GM18520 (cell line): ENCODE results near the gene OR1N1.
"Not testable (repeated sequence)": the region's sequence is repeated elsewhere in the genome, so short reads cannot be mapped to it uniquely, and the experiment has no call there.

Source experiments
- ATAC-seq: cut with Tn5 transposase; IDR thresholded peaks from one replicate; pipeline ENCODE4 v1.9.1; 2021; ENCODE audit not compliant: unreplicated experiment

Gene OR1N1, protein sequence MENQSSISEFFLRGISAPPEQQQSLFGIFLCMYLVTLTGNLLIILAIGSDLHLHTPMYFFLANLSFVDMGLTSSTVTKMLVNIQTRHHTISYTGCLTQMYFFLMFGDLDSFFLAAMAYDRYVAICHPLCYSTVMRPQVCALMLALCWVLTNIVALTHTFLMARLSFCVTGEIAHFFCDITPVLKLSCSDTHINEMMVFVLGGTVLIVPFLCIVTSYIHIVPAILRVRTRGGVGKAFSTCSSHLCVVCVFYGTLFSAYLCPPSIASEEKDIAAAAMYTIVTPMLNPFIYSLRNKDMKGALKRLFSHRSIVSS

DNA sequence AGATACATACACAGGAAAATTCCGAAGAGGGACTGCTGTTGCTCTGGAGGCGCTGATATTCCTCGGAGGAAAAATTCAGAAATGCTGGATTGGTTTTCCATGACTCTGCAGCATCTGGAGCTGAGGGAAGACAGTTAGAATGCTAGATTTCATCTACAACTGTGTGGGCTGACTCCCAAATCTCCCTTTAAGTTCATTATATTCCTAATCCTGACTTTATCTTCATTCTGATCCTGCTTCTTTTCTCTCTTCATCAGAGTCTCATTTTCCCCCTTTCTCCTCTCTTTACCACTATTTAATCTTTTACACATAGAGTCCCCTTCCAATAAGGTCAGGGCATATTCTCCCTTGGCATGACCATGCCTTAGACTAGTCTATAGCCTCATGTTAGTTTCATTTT is at the start of gene OR1N1:
Gene OR1N1 (minus strand): TSS at position 101 of the 400 bp plus-strand sequence. CDS start 0 bp downstream, at position 101.
- ATAC-seq, result no peak

- ATAC-seq, result no peak
Measured at GRCh38 chr9:122572456-122572855, 45.4 kb upstream of the OR1N1 start.

- no peak for ATAC-seq
Measured at GRCh38 chr9:122567901-122568300, 40.8 kb upstream of the OR1N1 start.

GRCh38 chr9:122562134-122562760 is 35.2 kb upstream of the OR1N1 start:
- ATAC-seq, result no peak

DNA sequence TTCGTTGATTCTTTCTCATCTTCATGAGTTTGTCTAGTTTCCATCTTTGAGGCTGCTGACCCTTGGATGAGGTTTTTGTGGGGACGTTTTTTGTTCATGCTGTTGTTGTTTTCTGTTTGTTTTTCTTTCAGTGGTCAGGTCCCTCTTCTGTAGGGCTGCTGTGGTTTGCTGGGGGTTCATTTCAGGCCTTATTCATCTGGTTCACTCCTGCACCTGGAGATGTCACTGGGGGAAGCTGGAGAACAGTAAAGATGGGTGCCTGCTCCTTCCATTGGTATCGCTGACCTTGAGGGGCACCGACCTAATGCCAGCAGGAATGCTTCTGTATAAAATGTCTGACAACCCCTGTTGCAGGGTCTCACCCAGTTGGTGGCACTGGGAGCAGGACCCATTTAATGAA is 34.4 kb upstream of the OR1N1 start:
- no peak for ATAC-seq

GRCh38 chr9:122552812-122553211 is 25.7 kb upstream of the OR1N1 start, which contains the start of gene OR1N2:
TSS of gene OR1N2 (plus strand) at chr9:122553112. CDS start at chr9:122553212, 100 bp downstream.
- ATAC-seq, result no peak

- ATAC-seq, result no peak
Measured at GRCh38 chr9:122551371-122551770, 24.3 kb upstream of the OR1N1 start.

DNA sequence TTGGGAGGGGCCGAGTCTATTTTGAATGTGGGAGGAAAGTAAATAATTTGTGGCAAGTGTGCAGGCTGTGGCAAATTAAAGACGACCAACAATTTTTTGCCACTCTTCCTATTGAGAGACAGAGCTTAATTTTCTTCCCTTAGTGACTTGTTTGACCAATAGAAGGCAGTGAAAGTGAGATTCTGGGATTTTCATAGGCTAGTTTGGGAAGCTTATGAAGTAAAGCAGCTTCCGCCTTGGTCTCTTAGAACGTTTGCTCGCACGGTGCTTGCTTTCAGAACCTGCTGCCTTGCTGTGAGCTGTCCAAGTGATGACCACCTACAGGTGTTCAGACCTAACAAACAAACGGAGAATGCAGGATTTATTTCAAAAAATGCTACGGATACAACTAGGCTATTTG is 19.1 kb upstream of the OR1N1 start:
- no peak for ATAC-seq

- no peak for ATAC-seq
Measured at GRCh38 chr9:122538757-122539156, 11.7 kb upstream of the OR1N1 start.

- not testable (repeated sequence) for ATAC-seq
Measured at GRCh38 chr9:122537066-122537465, 10.0 kb upstream of the OR1N1 start.

DNA sequence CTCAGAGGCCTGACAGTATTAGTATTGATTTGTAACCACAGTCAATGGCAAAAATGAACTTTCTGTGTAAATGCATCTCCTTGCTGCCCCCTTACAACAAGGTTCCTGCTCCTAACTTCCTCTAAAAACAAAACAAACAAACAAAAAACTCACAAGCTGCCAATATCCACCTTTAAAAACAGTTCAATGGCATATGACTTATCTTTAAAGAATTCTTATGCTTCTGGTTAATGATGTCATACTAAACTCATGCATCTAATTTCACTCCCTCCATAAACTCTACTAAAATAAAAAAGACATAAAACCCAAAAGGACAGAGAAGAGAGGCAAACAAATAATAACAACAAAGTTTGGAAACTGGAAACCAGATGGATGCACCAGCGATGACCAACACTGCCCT is 9.0 kb upstream of the OR1N1 start:
- ATAC-seq, result no peak

GRCh38 chr9:122531157-122531556 is 4.1 kb upstream of the OR1N1 start:
- not testable (repeated sequence) for ATAC-seq

DNA sequence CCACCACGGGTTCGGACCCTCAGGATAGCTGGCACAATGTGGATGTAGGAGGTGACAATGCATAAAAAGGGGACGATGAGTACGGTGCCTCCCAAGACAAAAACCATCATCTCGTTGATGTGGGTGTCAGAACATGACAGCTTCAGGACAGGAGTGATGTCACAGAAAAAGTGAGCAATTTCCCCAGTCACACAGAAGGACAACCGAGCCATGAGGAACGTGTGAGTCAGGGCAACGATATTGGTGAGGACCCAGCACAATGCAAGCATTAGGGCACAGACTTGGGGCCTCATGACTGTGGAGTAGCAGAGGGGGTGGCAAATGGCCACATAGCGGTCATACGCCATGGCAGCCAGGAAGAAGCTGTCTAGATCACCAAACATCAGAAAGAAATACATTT is 491 bp downstream of the OR1N1 start:
- no peak for ATAC-seq

DNA sequence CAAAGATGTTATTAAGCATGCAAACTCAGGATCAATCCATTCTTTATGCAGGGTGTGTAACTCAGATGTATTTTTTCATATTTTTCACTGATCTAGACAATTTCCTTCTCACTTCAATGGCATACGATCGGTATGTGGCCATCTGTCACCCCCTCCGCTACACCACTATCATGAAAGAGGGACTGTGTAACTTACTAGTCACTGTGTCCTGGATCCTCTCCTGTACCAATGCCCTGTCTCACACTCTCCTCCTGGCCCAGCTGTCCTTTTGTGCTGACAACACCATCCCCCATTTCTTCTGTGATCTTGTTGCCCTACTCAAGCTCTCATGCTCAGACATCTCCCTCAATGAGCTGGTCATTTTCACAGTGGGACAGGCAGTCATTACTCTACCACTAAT is 7.7 kb downstream of the OR1N1 start:
- ATAC-seq, result no peak

GRCh38 chr9:122518841-122519240 is 8.3 kb downstream of the OR1N1 start, which contains the start of gene OR1J4:
TSS of gene OR1J4 (plus strand) at chr9:122519141. CDS start at chr9:122519141, 0 bp downstream.
- ATAC-seq, result no peak

- ATAC-seq, result no peak
Measured at GRCh38 chr9:122518226-122518625, 8.9 kb downstream of the OR1N1 start.

- ATAC-seq, result no peak
Measured at GRCh38 chr9:122510502-122510901, 16.6 kb downstream of the OR1N1 start, which contains the start of gene OR1J2. TSS of gene OR1J2 (plus strand) at chr9:122510802. CDS start at chr9:122510802, 0 bp downstream.

DNA sequence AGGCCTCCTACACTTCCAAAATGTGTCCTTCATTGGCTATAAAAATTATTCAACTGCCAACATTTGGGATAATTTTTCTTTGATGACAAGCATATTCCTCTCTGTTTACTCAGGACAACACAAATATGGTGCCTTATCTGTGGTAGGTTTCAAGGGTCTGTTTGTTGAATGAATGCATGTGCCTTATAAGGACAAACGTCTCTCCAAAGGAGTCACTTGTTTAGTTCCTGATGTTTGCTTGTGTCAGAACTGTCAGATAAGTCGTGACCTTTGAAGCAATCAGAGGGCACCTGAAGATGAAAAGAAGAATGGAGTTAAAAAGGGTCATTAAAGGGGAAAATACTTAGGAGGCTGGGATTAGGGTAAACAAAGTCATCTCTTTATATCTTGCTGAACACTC is 20.1 kb downstream of the OR1N1 start:
- no peak for ATAC-seq

- no peak for ATAC-seq
Measured at GRCh38 chr9:122498883-122499288, 28.2 kb downstream of the OR1N1 start.

DNA sequence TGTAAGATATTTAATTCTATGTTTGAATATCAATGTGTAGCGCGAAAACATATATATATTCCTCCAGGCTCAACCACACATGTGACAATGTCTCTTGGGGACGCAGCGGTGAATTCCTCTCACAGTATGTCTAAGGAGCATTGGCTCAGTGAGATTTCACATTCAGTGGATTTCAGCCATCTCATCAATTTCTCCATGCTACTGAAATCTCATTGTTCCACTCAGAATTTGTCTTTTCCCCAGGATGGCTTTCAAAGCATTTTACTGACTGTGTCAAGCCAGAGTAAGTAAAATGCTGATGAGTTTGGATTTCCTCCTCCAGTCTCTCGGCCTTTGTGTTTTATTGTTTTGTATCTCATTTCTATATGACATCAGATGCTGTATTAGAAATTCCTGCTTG is 48.0 kb downstream of the OR1N1 start:
- no peak for ATAC-seq

DNA sequence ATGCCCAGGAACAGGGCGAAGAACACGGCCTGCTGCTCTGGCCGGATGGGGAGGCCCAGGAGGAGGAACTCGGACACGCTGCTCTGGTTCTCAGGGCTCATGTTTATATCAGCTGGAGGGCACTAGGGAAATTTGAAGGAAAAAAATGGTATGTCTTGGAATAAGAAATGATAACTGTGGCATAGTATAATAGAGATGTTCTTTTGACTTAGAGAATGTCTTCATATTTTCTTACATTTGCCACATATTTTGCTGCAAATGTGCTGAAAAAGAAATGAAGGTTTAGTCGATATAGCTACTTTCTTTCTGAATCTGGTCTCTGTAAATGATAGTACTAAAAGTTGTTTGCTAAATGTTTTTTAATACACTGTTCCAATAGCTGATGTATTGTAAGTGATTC is 49.3 kb downstream of the OR1N1 start, which contains the start of gene OR1J1:
Gene OR1J1 (minus strand): TSS at position 101 of the 400 bp plus-strand sequence. CDS start 0 bp downstream, at position 101.
- ATAC-seq, result no peak

DNA sequence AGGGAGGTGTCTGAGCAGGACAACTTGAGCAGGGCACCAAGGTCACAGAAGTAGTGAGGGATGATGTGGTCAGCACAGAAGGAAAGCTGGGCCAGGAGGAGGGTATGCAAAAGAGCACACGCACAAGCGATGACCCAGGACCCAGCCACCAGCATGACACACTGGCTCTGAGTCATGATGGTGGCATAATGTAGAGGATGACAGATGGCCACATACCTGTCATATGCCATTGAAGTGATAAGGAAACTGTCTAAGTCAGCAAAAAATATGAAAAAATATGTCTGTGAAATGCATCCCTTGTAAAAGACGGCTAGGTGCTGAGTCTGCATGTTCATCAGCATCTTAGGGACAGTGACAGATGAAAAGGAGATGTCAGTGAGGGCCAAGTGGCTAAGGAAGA is 49.7 kb downstream of the OR1N1 start:
- ATAC-seq, result no peak
